Adrenal gland (tissue), 5 donors: Measurements from ENCODE around the gene HDAC4.

Experiments used
- POLR2A ChIP-seq, 2 donors: fragments of 450-650 bp; IDR thresholded peaks; one replicate each; pipeline ENCODE4 v1.6.1; 2017; ENCODE audit warnings: antibody characterized with exemption in 2 of 2, mild to moderate bottlenecking in 2 of 2, moderate library complexity in 1 of 2
- TF ChIP-seq, protein P1 (sequence below), 6 experiments: fragments of 450-650 bp in 4 of 6; fragments of 200-600 bp in 2 of 6; sonication (generic) in 1 of 6; IDR thresholded peaks; 1 replicate in 5 of 6; 2 replicates in 1 of 6; pipeline versions ENCODE4 v1.5.1 to v1.8.0; 2016 to 2021; ENCODE audit warnings: antibody characterized with exemption in 6 of 6, mild to moderate bottlenecking in 2 of 6, moderate library complexity in 1 of 6
- donor health status: DM: no; HTN: no; CAD: no.

DNA sequence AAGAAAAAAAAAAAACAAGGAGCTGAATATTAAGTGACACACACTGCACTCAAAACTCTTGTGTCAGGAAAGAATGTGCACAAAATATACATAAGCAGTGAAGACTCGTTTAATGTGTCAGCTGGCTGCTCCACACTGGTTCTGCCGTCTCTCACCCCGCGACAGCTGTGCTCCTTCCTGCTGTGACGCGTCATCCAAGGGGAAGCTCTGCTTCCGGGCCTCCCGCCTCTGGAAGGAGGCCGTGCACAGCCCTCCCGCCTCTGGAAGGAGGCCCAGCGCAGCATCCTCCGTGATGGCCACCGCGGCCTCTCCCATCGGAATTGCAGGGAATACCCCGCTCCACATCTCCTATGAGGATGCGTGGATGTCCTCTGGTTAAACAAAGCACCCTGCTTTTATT is 151.0 kb downstream of the HDAC4 start:
- TF ChIP-seq, protein P1, sequence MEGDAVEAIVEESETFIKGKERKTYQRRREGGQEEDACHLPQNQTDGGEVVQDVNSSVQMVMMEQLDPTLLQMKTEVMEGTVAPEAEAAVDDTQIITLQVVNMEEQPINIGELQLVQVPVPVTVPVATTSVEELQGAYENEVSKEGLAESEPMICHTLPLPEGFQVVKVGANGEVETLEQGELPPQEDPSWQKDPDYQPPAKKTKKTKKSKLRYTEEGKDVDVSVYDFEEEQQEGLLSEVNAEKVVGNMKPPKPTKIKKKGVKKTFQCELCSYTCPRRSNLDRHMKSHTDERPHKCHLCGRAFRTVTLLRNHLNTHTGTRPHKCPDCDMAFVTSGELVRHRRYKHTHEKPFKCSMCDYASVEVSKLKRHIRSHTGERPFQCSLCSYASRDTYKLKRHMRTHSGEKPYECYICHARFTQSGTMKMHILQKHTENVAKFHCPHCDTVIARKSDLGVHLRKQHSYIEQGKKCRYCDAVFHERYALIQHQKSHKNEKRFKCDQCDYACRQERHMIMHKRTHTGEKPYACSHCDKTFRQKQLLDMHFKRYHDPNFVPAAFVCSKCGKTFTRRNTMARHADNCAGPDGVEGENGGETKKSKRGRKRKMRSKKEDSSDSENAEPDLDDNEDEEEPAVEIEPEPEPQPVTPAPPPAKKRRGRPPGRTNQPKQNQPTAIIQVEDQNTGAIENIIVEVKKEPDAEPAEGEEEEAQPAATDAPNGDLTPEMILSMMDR (IDR thresholded peaks at IDR 0.05), result no peak
- TF ChIP-seq POLR2A (IDR thresholded peaks at IDR 0.05), result no peak
